Hematopoietic multipotent progenitor cell (in vitro differentiated cells): ENCODE data around the gene NUPR2. TPM values are rescaled to one million over a fixed set of nuclear protein-coding genes. Genes with fewer than 3 reads are reported as not detected.
A peak's percentile ranks its signal among the peaks of the same experiment; 100 is the strongest.
"Not testable (repeated sequence)": the region's sequence is repeated elsewhere in the genome, so short reads cannot be mapped to it uniquely, and the experiment has no call there.

Experiments used
- DNase-seq, 3 donors: peaks; one replicate each; pipeline ENCODE4 v3.0.0-alpha.2; 2011 to 2015; ENCODE audit warnings: low read depth in 2 of 3, low spot score in 2 of 3
- total RNA-seq: library from RNA; depleted of rRNA; stranded (reverse); fragments of >200 nt; gene quantifications from one replicate; pipeline ENCODE4 v1.2.3, GENCODE V29; 2012

NUPR2 gene
- total RNA-seq, 1 donor = not detected

GRCh38 chr7:56087445-56087844 is 28.8 kb downstream of the NUPR2 start:
- no peak for DNase-seq

GRCh38 chr7:56086761-56087160 is 29.5 kb downstream of the NUPR2 start:
- DNase-seq = no peak

- DNase-seq = no peak
These were observed 32.9 kb downstream of the NUPR2 start for GRCh38 chr7:56083150-56083785.

- DNase-seq = no peak
These were observed 34.4 kb downstream of the NUPR2 start for GRCh38 chr7:56081626-56082340.

- not testable (repeated sequence) for DNase-seq
These were observed 35.3 kb downstream of the NUPR2 start for GRCh38 chr7:56080726-56081435.

- DNase-seq = no peak
These were observed 36.6 kb downstream of the NUPR2 start for GRCh38 chr7:56079450-56080185.

GRCh38 chr7:56078196-56078595 is 38.0 kb downstream of the NUPR2 start:
- DNase-seq = no peak

GRCh38 chr7:56077681-56078080 is 38.5 kb downstream of the NUPR2 start:
- DNase-seq = no peak

- peak; percentile 36 to 82 (median 61) for DNase-seq
These were observed 41.8 kb downstream of the NUPR2 start for GRCh38 chr7:56074371-56074791.

- not testable (repeated sequence) for DNase-seq
These were observed 49.8 kb downstream of the NUPR2 start for GRCh38 chr7:56066376-56066775.

Other genes starting within 250 kb of the NUPR2 start
- 3.2 TPM for gene ZNF713, start 229.0 kb downstream of the NUPR2 start, total RNA-seq
- gene MRPS17, start 164.5 kb downstream of the NUPR2 start, total RNA-seq = 11.8 TPM
- 21.3 TPM for gene NIPSNAP2, start 151.8 kb downstream of the NUPR2 start, total RNA-seq
- 21.0 TPM for gene PSPH, start 65.0 kb downstream of the NUPR2 start, total RNA-seq
- 81.9 TPM for gene CCT6A, start 64.7 kb downstream of the NUPR2 start, total RNA-seq
- gene SUMF2, start 52.1 kb downstream of the NUPR2 start, total RNA-seq = 135 TPM
- gene PHKG1, start 23.5 kb downstream of the NUPR2 start, total RNA-seq = 1.1 TPM
- 442 TPM for gene CHCHD2, start 9.9 kb downstream of the NUPR2 start, total RNA-seq